Panc1 (cell line): ENCODE measurements around the gene SLC9B1.
"Not testable (repeated sequence)": the region's sequence is repeated elsewhere in the genome, so short reads cannot be mapped to it uniquely, and the experiment has no call there.

ENCODE experiments used
- CTCF ChIP-seq: fragments of 450-650 bp; IDR thresholded peaks from 2 replicates; pipeline ENCODE4 v1.5.1; 2017; ENCODE audit warnings: mild to moderate bottlenecking
- POLR2AphosphoS5 ChIP-seq: IDR thresholded peaks from 2 replicates; pipeline ENCODE4 v1.6.1; 2012; ENCODE audit warnings: mild to moderate bottlenecking, low read depth, low read length, moderate library complexity
- SIN3A ChIP-seq: IDR thresholded peaks from 2 replicates; pipeline ENCODE4 v1.6.1; 2012; ENCODE audit warnings: low read depth, mild to moderate bottlenecking, low read length, moderate library complexity, borderline replicate concordance; ENCODE audit not compliant: insufficient read depth
- TCF7L2 ChIP-seq: IDR thresholded peaks from 2 replicates; pipeline ENCODE4 v1.6.1; 2011; ENCODE audit warnings: mild to moderate bottlenecking, low read depth, low read length, inconsistent platforms

DNA sequence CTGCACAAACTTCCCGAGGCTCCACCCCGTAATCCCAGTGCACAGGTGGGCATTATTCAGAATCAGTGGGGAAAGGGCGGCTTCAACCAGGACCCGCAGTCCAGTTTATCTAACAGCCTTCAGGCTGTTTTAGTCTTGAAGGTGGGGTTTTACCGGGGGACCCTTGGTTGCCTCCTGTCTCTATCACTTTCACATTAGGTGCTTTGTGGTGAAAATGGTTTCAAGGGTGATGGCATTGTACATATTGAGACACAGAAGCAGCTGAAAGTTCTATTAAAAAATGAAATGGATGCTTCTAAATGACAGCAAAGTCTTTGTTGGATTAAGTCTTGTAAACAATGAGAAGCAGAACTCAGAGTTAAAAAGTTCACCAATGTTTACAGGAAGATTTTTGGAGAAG lies 123.0 kb downstream of the SLC9B1 start:
- TF ChIP-seq POLR2AphosphoS5, CTCF, TCF7L2, SIN3A: not testable (repeated sequence)
